Neuron (in vitro differentiated cells): Measurements from ENCODE around the gene BGN.

Source experiments
- H2AFZ ChIP-seq: one replicate; pipeline ENCODE4 v1.6.1; 2013; ENCODE audit warnings: low read depth, mild to moderate bottlenecking, inconsistent platforms, low read length, moderate library complexity
- H3K27me3 ChIP-seq: one replicate; pipeline ENCODE4 v1.6.1; 2013; ENCODE audit warnings: low read length; ENCODE audit not compliant: insufficient read depth
- H3K36me3 ChIP-seq: one replicate; pipeline ENCODE4 v1.6.1; 2013; ENCODE audit warnings: low read length; ENCODE audit not compliant: insufficient read depth
- H3K4me1 ChIP-seq: one replicate; pipeline ENCODE4 v1.6.1; 2013; ENCODE audit warnings: low read length; ENCODE audit not compliant: insufficient read depth
- H3K4me3 ChIP-seq: 2 replicates; pipeline ENCODE4 v1.5.1; 2013; ENCODE audit warnings: mild to moderate bottlenecking, low read length, moderate library complexity
- H3K9me3 ChIP-seq: one replicate; pipeline ENCODE4 v1.6.1; 2013; ENCODE audit warnings: low read length

The BGN gene

DNA sequence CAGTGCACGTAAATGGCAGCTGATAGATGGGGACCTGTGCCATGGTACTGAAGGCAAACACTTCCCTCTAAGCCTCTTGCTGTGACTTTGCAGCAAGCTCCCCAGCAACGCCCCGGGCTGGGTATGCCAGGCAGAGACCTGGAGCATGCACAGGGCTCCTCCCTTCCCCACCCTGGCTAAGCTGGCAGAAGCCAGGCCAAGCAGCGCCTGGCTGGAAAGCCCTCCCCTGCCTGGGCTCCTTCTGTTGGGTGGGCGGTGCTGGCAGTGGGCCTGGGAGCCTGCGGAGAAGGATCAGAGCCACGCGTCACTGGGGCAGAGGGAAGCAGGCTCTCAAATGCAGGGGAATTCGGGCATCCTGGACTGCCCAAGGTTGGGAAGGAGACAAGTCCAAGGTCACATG lies 26.3 kb downstream of the BGN start:
- Histone ChIP-seq H3K9me3 (no peaks in the 10 kb centered on the region), H2AFZ (no peak overlapping the region), H3K4me3 (no peak overlapping the region), H3K4me1 (no peaks in the 10 kb centered on the region), H3K27me3 (peaks cover 65% of the 10 kb centered on the region), H3K36me3 (no peaks in the 10 kb centered on the region)

DNA sequence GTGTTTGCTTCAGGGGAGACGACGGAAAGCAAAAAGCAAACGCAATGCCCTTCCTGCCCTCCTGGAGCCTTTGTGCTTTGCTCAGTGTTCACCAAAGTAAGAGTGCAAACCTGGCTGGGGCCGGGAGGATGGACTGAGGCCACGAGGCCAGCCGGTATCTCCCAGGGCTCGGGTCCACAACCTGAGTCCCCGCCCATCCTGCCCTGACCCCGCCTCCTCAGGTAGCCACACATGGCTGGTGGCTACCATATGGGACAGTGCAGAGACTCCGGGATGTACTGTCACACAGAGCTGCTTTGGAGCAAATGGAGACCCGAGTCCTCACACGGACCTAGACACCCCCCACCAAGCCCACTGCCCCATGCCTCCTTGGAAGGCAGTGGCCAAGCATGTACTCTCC lies 27.5 kb downstream of the BGN start:
- H3K4me1 ChIP-seq, result no peaks in the 10 kb centered on the region
- no peak overlapping the region for H2AFZ ChIP-seq
- H3K36me3 ChIP-seq, result no peaks in the 10 kb centered on the region
- no peak overlapping the region for H3K4me3 ChIP-seq
- peaks cover 59% of the 10 kb centered on the region for H3K27me3 ChIP-seq
- H3K9me3 ChIP-seq, result no peaks in the 10 kb centered on the region

DNA sequence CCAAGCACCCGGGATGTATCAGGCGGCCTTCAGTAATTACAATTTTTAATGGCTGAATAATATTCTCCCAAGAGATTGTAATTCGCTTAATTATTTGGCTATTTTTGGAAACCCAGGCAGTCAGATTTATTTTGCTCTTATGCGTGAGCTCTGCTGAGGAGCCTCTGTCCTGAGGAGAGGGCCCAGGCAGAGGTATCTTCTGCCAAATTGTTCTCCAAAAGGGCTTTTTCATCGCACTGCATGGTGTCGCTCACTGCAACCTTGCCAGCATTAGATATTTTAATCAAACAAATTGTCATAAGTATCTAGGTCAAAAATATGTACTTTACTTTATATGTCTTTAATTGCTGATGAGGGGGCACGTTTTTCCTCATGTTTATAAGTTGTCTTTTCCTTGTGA lies 28.5 kb downstream of the BGN start:
- Histone ChIP-seq H3K27me3 (peaks cover 61% of the 10 kb centered on the region), H3K36me3 (no peaks in the 10 kb centered on the region), H3K4me3 (no peak overlapping the region), H3K9me3 (no peaks in the 10 kb centered on the region), H3K4me1 (no peaks in the 10 kb centered on the region), H2AFZ (no peak overlapping the region)

DNA sequence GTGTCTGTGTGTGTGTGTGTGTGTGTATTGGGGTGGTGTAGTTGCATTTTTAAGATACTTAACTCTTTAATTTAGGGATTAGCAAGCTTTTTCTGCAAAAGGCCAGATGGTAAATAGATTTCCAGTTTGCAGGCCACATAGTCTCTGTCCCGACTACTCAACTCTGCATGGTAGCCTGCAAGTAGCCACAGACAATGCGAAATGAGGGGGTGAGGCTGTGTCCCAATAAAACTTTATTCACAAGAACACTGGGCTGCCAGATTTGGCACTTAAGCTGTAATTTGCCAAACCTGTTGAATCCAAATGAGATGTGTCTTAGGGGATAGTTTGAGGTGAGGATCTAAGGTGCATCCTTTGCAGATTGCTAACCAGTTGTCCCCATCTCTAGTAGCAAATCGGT lies 29.5 kb downstream of the BGN start:
- Histone ChIP-seq H2AFZ (no peak overlapping the region), H3K9me3 (no peaks in the 10 kb centered on the region), H3K27me3 (peaks cover 57% of the 10 kb centered on the region), H3K4me3 (no peak overlapping the region), H3K36me3 (no peaks in the 10 kb centered on the region), H3K4me1 (no peaks in the 10 kb centered on the region)

DNA sequence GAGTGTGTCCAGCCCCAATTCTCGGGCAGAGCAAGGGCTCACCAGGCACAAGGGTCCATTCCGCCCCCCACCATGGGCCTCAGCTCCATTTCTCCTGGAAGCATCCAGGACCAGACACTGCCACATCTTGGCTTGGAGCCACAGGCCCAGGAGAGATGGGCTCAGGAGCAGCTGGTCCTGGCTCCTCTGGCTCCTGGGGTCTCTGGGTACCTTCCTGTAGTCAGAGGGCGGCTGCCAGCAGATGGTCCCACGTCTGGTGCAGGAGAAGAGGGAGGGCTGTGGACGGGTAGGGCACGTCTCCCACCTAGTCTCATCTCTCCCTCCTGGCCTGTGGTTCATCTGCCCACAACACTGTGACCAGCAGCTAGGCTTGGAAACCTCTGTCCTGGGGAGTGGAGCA lies 30.7 kb downstream of the BGN start:
- H2AFZ ChIP-seq, result no peak overlapping the region
- peaks cover 54% of the 10 kb centered on the region for H3K27me3 ChIP-seq
- H3K4me1 ChIP-seq, result peaks cover 3% of the 10 kb centered on the region

DNA sequence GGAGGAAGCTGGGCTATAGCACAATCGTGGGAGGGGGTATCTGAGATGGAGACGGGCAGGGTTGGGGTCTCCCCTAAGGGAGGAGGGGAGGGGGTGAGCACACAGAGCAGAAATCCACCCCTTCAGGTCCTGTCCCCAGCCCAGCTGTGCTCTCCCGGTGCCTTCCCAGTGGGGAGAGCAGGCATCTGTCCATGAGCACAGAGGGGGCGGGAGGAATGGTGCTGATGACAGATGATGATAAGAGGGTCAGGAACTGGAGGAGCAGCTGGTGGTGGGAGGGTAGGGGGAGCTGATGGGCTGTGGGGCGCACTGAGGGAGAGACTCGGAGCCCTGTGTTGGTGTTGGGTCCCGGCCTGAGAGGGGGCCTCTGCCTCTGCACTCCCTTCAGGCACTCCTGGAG lies 31.3 kb downstream of the BGN start:
- H3K27me3 ChIP-seq, result peaks cover 48% of the 10 kb centered on the region
- no peaks in the 10 kb centered on the region for H3K36me3 ChIP-seq
- H2AFZ ChIP-seq, result no peak overlapping the region
- H3K4me1 ChIP-seq, result peaks cover 8% of the 10 kb centered on the region
- no peak overlapping the region for H3K4me3 ChIP-seq
- no peaks in the 10 kb centered on the region for H3K9me3 ChIP-seq

More for the DNA sequence above, 30.7 kb downstream of the BGN start:
- H3K4me3 ChIP-seq, result no peak overlapping the region
- H3K36me3 ChIP-seq, result no peaks in the 10 kb centered on the region
- H3K9me3 ChIP-seq, result no peaks in the 10 kb centered on the region

DNA sequence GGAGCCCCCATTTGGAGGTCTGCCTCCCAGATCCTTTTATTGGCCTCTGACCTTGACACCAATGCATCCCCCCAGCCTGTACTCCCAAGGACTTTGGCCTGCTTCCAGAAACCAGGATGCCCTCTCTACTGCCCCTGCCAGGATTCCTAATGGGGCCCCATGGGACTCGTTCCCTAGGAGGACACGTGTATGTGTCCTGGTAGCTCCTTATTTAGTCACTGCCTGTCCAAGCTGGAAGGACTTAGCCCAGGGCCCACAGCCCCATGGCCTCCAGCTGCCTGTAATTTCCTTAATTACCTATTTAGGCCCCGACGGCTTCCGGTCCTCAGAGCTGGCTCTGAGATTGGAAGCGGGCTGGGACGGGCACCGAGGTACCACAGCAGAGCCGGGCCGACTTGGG lies 32.0 kb downstream of the BGN start:
- Histone ChIP-seq H3K27me3 (peaks cover 41% of the 10 kb centered on the region), H2AFZ (no peak overlapping the region), H3K36me3 (no peaks in the 10 kb centered on the region), H3K4me1 (peaks cover 10% of the 10 kb centered on the region), H3K9me3 (no peaks in the 10 kb centered on the region), H3K4me3 (no peak overlapping the region)

DNA sequence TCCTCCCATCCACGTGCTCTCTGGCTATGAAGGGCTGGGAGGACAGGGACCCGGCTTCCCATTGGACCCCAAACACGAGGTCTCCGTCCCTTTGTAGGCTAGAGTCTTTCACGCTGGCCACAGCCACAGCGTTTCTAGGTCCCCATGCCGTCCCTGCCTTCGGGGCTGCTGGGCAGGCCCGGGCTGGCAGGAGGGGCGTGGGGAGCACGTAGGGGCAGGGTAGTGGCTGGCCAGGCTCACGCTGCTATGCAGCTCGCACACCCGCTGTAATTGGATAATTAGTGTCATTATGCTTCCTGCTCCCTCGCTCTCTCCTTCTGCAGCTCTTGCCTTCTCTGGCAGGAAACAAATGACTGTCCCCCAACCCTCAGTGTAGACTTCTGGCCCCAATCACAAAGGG lies 32.4 kb downstream of the BGN start:
- Histone ChIP-seq H2AFZ (no peak overlapping the region), H3K9me3 (no peaks in the 10 kb centered on the region), H3K4me3 (no peak overlapping the region), H3K27me3 (peaks cover 37% of the 10 kb centered on the region), H3K36me3 (no peaks in the 10 kb centered on the region), H3K4me1 (peaks cover 10% of the 10 kb centered on the region)

DNA sequence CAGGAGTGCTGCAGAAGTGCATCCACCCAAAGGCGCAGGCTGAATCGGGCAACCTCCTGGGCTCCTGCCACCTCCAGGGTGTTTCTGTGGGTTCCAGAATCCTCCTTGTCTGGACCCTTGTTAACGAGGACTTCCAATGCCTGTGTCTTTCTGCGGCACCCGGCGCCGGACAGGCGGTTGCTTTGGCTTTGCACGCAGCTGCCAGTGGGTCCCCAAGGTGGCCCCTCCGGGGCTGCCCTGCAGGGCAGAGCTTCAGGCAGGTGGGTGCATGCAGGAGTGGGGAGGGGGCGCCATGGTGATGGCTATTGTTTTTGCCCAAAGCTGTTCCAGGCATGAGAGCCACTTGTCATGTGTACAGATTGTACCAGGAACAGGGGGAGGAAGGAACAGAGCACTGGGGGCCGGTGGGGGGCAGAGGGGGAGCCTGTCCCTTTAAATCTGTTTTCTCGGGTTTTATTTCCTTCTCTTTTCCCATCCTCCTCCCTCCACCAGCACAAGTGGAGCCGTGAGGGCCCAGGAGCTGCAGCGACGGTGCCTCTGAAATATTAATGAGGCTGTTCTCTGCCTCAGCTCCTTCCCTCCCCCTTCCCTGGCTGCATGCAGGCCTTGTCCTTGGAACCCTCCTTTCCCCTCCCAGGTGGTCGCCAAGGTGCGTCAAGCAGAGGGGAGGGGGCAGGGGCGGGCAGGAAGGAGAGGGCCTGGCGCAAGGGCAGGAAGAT lies 35.8 kb downstream of the BGN start:
- Histone ChIP-seq H3K4me1 (peaks cover 10% of the 10 kb centered on the region), H3K36me3 (no peaks in the 10 kb centered on the region), H3K27me3 (peaks cover 31% of the 10 kb centered on the region), H2AFZ (no peak overlapping the region), H3K9me3 (no peaks in the 10 kb centered on the region), H3K4me3 (no peak overlapping the region)

DNA sequence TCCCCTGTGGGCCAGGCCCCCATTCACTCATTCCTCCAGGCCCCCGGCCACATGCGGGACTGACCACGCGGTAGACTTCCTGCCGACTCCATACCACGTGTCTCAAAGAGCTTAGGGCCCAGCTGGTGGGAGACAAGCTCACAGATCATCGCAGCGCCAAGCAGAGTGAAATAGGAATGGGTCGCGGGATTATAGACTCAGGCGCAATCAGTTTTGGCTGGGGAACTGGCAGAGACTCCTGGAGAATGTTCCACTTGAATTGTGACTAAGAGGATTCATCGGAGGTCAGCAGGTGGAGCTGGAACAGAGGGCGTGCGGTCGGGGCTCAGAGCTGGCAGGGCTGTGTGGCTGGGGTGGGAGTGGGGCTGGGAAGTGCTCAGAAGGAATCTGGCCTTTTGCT lies 38.3 kb downstream of the BGN start:
- no peaks in the 10 kb centered on the region for H3K36me3 ChIP-seq
- H3K4me1 ChIP-seq, result peaks cover 10% of the 10 kb centered on the region
- no peaks in the 10 kb centered on the region for H3K9me3 ChIP-seq
- H3K27me3 ChIP-seq, result peaks cover 35% of the 10 kb centered on the region
- no peak overlapping the region for H2AFZ ChIP-seq
- H3K4me3 ChIP-seq, result no peak overlapping the region

DNA sequence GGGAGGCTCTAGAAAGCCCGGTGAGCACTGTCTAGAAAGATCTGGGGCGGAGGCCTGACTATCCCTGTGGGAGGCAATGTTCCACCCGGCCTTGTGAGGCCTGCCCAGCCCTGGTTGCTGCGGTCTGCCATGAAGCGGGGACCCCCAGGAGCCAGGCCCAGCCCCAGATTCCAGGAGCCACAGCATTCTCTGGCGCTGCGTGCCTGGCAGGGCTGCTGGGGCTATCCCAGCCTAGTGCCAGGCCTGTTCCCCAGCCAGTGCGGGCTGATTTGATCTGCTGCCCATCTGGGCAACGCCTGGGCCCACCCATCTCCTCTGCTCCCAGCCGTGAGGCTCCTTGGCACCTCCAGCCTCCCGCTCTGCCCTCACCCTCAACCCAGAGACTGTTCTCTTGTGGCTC lies 42.3 kb downstream of the BGN start:
- Histone ChIP-seq H3K4me1 (no peaks in the 10 kb centered on the region), H3K27me3 (peaks cover 36% of the 10 kb centered on the region), H3K36me3 (no peaks in the 10 kb centered on the region), H2AFZ (no peak overlapping the region), H3K9me3 (no peaks in the 10 kb centered on the region), H3K4me3 (no peak overlapping the region)

DNA sequence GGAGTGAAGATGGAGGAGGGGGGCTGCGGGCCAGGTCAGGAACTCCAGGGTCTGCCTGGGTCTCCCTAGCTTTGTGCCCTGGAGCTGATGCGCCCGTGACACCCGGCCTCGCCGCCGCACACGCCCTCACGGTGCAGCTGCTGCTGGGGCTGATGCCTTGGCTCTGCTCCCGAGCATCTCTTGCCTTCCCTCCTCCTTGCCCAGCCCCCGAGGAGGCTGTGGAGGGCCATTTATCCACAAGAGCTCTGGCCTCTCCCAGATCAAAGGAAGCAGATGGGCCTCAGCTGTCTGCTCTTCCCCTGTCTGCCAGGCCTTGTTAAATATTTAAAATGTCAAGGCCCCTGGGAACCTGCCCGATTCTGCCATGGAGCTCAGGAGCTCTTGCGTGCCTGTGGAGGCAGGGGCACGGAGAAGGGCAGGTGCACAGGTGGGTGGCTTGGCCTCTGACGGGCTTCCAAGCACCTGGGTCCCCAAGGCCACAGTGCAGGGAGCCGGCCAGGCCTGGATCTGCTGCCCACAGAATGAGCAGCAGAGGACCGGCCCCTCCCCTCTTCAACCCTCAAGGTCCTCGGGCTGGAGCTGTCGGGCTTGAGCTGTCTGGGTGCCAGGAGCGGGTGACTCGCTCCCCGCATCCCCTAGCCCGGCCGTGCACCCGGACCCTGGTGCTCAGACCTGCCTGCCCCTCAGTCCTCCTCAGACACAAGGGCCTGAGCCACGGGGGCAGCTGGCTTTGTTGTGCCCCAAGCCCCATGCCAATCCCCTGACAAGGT lies 42.9 kb downstream of the BGN start:
- no peaks in the 10 kb centered on the region for H3K36me3 ChIP-seq
- H3K4me1 ChIP-seq, result no peaks in the 10 kb centered on the region
- H3K9me3 ChIP-seq, result no peaks in the 10 kb centered on the region
- peaks cover 42% of the 10 kb centered on the region for H3K27me3 ChIP-seq
- H2AFZ ChIP-seq, result no peak overlapping the region
- no peak overlapping the region for H3K4me3 ChIP-seq

DNA sequence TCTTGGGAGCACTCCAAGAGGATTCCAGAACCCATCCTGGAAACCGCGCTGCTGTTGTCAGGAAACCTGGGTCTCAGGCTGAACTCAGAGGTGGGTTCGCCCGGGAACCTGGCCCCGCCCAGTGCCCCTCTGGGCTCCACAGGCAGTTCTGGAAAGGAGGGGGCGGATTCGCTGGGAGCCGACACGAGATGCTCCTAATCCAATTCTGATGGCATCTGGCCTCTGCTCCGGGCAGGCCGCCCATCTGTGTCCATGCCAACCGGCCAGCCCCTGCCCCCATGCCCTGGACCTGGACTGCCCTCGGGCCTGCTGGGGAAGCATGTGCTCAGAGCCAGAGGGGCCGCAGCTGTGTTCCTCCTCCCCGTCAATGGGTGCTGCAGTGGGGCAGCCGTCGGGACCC lies 43.6 kb downstream of the BGN start:
- Histone ChIP-seq H3K4me3 (no peak overlapping the region), H3K9me3 (no peaks in the 10 kb centered on the region), H3K4me1 (no peaks in the 10 kb centered on the region), H2AFZ (no peak overlapping the region), H3K36me3 (no peaks in the 10 kb centered on the region), H3K27me3 (peaks cover 42% of the 10 kb centered on the region)
